ENCODE data around the gene ANK3. TPM values are rescaled to one million over a fixed set of nuclear protein-coding genes. Genes with fewer than 3 reads are reported as not detected.

The ANK3 gene
- total RNA-seq, 1 experiment from 2014 or later, result 32.0 TPM

- no peaks in the 10 kb centered on the region for H3K79me2 ChIP-seq (ENCODE audit: low read depth)
- ChIA-PET POLR2A (ENCODE audit: unreplicated experiment) (no interaction called here), CTCF (no interaction called here)
- peaks cover 24% of the 10 kb centered on the region for H3K4me1 ChIP-seq (replicated peaks; ENCODE audit: insufficient read depth)
- H3K4me3 ChIP-seq, result no peak overlapping the region
- no peaks in the 10 kb centered on the region for H3K27me3 ChIP-seq (ENCODE audit: insufficient read depth, low read depth)
- no peaks in the 10 kb centered on the region for H3K36me3 ChIP-seq (ENCODE audit: low read depth)
- TF ChIP-seq EZH2 (IDR thresholded peaks at IDR 0.05; ENCODE audit: low read depth), result no peak
- TF ChIP-seq CTCF (conservative IDR thresholded peaks at IDR 0.05), result no peak
- peaks cover 12% of the 10 kb centered on the region for H3F3A ChIP-seq (ENCODE audit: insufficient read depth, low read depth)
- H4K20me1 ChIP-seq (ENCODE audit: insufficient read depth), result no peaks in the 10 kb centered on the region
- no peak overlapping the region for H3K27ac ChIP-seq
- H3K9me3 ChIP-seq (ENCODE audit: insufficient read depth, low read depth), result no peaks in the 10 kb centered on the region
- BruUV-seq (replicated peaks), result no TSS peak
- intact Hi-C loops (cut with micrococcal nuclease; ENCODE audit: unreplicated experiment), result no loop called here
- no peak for DNase-seq
- H3K9me2 ChIP-seq (ENCODE audit: insufficient read depth), result peaks cover 6% of the 10 kb centered on the region; the same call in 1 of the 2 replicates
- H2AFZ ChIP-seq, result no peak overlapping the region
- H3K4me2 ChIP-seq, result no peak overlapping the region
Measured at GRCh38 chr10:60167050-60167449, 222.6 kb downstream of the ANK3 start.

GRCh38 chr10:60163786-60164185 lies 225.9 kb downstream of the ANK3 start:
- Histone ChIP-seq H3K4me3 (no peak overlapping the region), H2AFZ (no peak overlapping the region), H3F3A (ENCODE audit: insufficient read depth, low read depth) (no peaks in the 10 kb centered on the region), H3K9me3 (ENCODE audit: insufficient read depth, low read depth) (0 out of 2 replicates have a peak, but pooled peaks cover 6% of the 10 kb centered on the region), H3K36me3 (ENCODE audit: low read depth) (no peaks in the 10 kb centered on the region), H3K27ac (no peak overlapping the region), H3K27me3 (ENCODE audit: insufficient read depth, low read depth) (no peaks in the 10 kb centered on the region), H4K20me1 (ENCODE audit: insufficient read depth) (no peaks in the 10 kb centered on the region), H3K9me2 (ENCODE audit: insufficient read depth) (0 out of 2 replicates have a peak, but pooled peaks cover 3% of the 10 kb centered on the region), H3K79me2 (ENCODE audit: low read depth) (no peaks in the 10 kb centered on the region), H3K4me2 (no peak overlapping the region), H3K4me1 (replicated peaks; ENCODE audit: insufficient read depth) (no peaks in the 10 kb centered on the region)
- no peak for DNase-seq
- no peak for TF ChIP-seq CTCF (conservative IDR thresholded peaks at IDR 0.05)
- no peak for TF ChIP-seq EZH2 (IDR thresholded peaks at IDR 0.05; ENCODE audit: low read depth)
- ChIA-PET POLR2A (ENCODE audit: unreplicated experiment) (no interaction called here), CTCF (interaction anchor here (0.9 kb wide), 1 partner anchor 49 kb away, joined by 3 read pairs; no protein-coding TSS in a partner anchor)
- intact Hi-C loops (cut with micrococcal nuclease; ENCODE audit: unreplicated experiment), result no loop called here
- no TSS peak for BruUV-seq (replicated peaks)

GRCh38 chr10:60162631-60163030 lies 227.0 kb downstream of the ANK3 start:
- no TSS peak for BruUV-seq (replicated peaks)

More at GRCh38 chr10:60162631-60163030, 227.0 kb downstream of the ANK3 start:
- no peaks in the 10 kb centered on the region for H3K79me2 ChIP-seq (ENCODE audit: low read depth)
- POLR2A ChIA-PET (ENCODE audit: unreplicated experiment), result no interaction called here
- TF ChIP-seq EZH2 (IDR thresholded peaks at IDR 0.05; ENCODE audit: low read depth), result no peak
- TF ChIP-seq CTCF (conservative IDR thresholded peaks at IDR 0.05), result no peak
- no peaks in the 10 kb centered on the region for H3K36me3 ChIP-seq (ENCODE audit: low read depth)
- H3K27me3 ChIP-seq (ENCODE audit: insufficient read depth, low read depth), result no peaks in the 10 kb centered on the region
- no peak overlapping the region for H2AFZ ChIP-seq
- no peak overlapping the region for H3K27ac ChIP-seq
- H4K20me1 ChIP-seq (ENCODE audit: insufficient read depth), result no peaks in the 10 kb centered on the region
- H3K4me1 ChIP-seq (replicated peaks; ENCODE audit: insufficient read depth), result no peaks in the 10 kb centered on the region
- H3F3A ChIP-seq (ENCODE audit: insufficient read depth, low read depth), result no peaks in the 10 kb centered on the region
- no peak overlapping the region for H3K4me2 ChIP-seq
- CTCF ChIA-PET, result interaction anchor here (0.9 kb wide), 1 partner anchor 48 kb away, joined by 3 read pairs; no protein-coding TSS in a partner anchor
- 0 out of 2 replicates have a peak, but pooled peaks cover 3% of the 10 kb centered on the region for H3K9me2 ChIP-seq (ENCODE audit: insufficient read depth)
- no peak overlapping the region for H3K4me3 ChIP-seq
- DNase-seq, result no peak
- intact Hi-C loops (cut with micrococcal nuclease; ENCODE audit: unreplicated experiment), result no loop called here
- 0 out of 2 replicates have a peak, but pooled peaks cover 6% of the 10 kb centered on the region for H3K9me3 ChIP-seq (ENCODE audit: insufficient read depth, low read depth)
